NK-92 (cell line): ENCODE data around the gene PLCH1.
"Not testable (repeated sequence)": the region's sequence is repeated elsewhere in the genome, so short reads cannot be mapped to it uniquely, and the experiment has no call there.

ENCODE experiments used
- DNase-seq: peaks from one replicate; lab custom pipeline; 2025; ENCODE audit not compliant: unreplicated experiment; lab: John Stamatoyannopoulos, UW

PLCH1 gene

GRCh38 chr3:155646669-155647068 lies 98.2 kb downstream of the PLCH1 start:
- DNase-seq = no peak

- no peak for DNase-seq
Observed at GRCh38 chr3:155646128-155646527, 98.7 kb downstream of the PLCH1 start.

GRCh38 chr3:155643581-155644165 lies 101.2 kb downstream of the PLCH1 start:
- DNase-seq = no peak

GRCh38 chr3:155641956-155642355 lies 102.9 kb downstream of the PLCH1 start:
- no peak for DNase-seq

- no peak for DNase-seq
Observed at GRCh38 chr3:155640098-155640497, 104.8 kb downstream of the PLCH1 start.

GRCh38 chr3:155639462-155640055 lies 105.3 kb downstream of the PLCH1 start:
- no peak for DNase-seq

GRCh38 chr3:155638461-155638860 lies 106.4 kb downstream of the PLCH1 start:
- DNase-seq = not testable (repeated sequence)

GRCh38 chr3:155637567-155637966 lies 107.3 kb downstream of the PLCH1 start:
- DNase-seq = no peak

GRCh38 chr3:155635056-155635455 lies 109.8 kb downstream of the PLCH1 start:
- DNase-seq = no peak

GRCh38 chr3:155634121-155634719 lies 110.7 kb downstream of the PLCH1 start:
- DNase-seq = no peak

GRCh38 chr3:155631323-155632019 lies 113.4 kb downstream of the PLCH1 start:
- no peak for DNase-seq

GRCh38 chr3:155629556-155629955 lies 115.3 kb downstream of the PLCH1 start:
- no peak for DNase-seq

GRCh38 chr3:155629056-155629455 lies 115.8 kb downstream of the PLCH1 start:
- DNase-seq = no peak

GRCh38 chr3:155622647-155623046 lies 122.2 kb downstream of the PLCH1 start:
- DNase-seq = not testable (repeated sequence)

GRCh38 chr3:155620552-155620951 lies 124.3 kb downstream of the PLCH1 start:
- not testable (repeated sequence) for DNase-seq

GRCh38 chr3:155619118-155619915 lies 125.6 kb downstream of the PLCH1 start:
- DNase-seq = no peak

- no peak for DNase-seq
Observed at GRCh38 chr3:155618543-155618942, 126.3 kb downstream of the PLCH1 start.

- DNase-seq = no peak
Observed at GRCh38 chr3:155617346-155617925, 127.4 kb downstream of the PLCH1 start.

- not testable (repeated sequence) for DNase-seq
Observed at GRCh38 chr3:155615141-155615540, 129.7 kb downstream of the PLCH1 start.

GRCh38 chr3:155614410-155614809 lies 130.5 kb downstream of the PLCH1 start:
- not testable (repeated sequence) for DNase-seq

GRCh38 chr3:155611456-155611855 lies 133.4 kb downstream of the PLCH1 start:
- no peak for DNase-seq
